ENCODE data around the gene IRF3. TPM values are rescaled to one million over a fixed set of nuclear protein-coding genes. Genes with fewer than 3 reads are reported as not detected.

Gene IRF3
- total RNA-seq, 1 donor from 2014 or later = 10.2 TPM

GRCh38 chr19:49672131-49672919 lies 6.7 kb upstream of the IRF3 start:
- no peak for FAIRE-seq

GRCh38 chr19:49669516-49669915 lies 3.9 kb upstream of the IRF3 start:
- DNase-seq (ENCODE audit: low spot score in 2 of 2) (no peak), FAIRE-seq (no peak)

More at GRCh38 chr19:49672131-49672919, 6.7 kb upstream of the IRF3 start:
- peak; percentile 81 to 91 for DNase-seq (ENCODE audit: low spot score in 2 of 2)

DNA sequence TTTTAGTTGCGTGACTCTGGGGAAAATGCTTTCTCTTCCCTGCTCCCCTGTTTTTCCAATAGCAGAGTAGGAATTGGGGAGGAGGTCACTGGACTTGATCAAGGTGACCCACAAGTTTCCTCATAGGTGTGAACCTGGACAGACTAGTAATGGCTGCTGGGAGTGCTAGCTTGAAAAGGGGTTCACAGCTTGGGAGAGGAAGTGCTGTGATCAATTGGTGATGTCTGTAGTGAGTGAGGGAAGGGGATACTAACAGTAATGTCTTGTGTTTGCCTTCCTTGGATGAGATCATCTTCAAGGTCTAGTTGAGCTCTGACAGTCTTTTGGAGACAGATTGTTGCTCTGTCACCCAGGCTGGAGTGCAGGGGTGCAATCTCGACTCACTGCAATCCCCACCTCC lies 1.8 kb upstream of the IRF3 start:
- no peak for DNase-seq (ENCODE audit: low spot score in 2 of 2)
- no peak for FAIRE-seq

DNA sequence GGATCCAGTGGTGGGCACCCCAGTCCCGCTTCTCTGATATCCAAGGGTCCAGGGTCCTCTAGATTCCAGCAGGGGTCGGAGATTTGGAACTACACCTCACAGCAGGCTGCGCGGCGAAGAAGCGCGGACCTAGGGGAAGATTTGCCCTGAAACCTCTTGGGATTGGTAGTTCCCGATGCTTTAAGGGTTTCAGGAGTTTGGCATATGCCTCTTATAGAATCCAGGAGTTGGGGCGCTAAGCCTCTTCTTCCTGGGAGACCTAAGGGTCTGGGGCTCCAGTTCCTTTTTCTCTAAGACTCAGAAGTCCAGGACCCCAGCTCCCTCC lies 425 bp upstream of the IRF3 start:
- no peak for DNase-seq (ENCODE audit: low spot score in 2 of 2)
- FAIRE-seq = no peak

- no peak for DNase-seq (ENCODE audit: low spot score in 2 of 2)
- FAIRE-seq = no peak
Measured at GRCh38 chr19:49665036-49665350, 664 bp downstream of the IRF3 start.

GRCh38 chr19:49664171-49665035 lies 1.3 kb downstream of the IRF3 start:
- FAIRE-seq = no peak

GRCh38 chr19:49663224-49663623 lies 2.4 kb downstream of the IRF3 start:
- DNase-seq (ENCODE audit: low spot score in 2 of 2) (no peak), FAIRE-seq (no peak)

More at GRCh38 chr19:49664171-49665035, 1.3 kb downstream of the IRF3 start:
- peak; percentile 91 to 96 for DNase-seq (ENCODE audit: low spot score in 2 of 2)

- FAIRE-seq = no peak
- no peak for DNase-seq (ENCODE audit: low spot score in 2 of 2)
Measured at GRCh38 chr19:49662011-49662410, 3.6 kb downstream of the IRF3 start.

DNA sequence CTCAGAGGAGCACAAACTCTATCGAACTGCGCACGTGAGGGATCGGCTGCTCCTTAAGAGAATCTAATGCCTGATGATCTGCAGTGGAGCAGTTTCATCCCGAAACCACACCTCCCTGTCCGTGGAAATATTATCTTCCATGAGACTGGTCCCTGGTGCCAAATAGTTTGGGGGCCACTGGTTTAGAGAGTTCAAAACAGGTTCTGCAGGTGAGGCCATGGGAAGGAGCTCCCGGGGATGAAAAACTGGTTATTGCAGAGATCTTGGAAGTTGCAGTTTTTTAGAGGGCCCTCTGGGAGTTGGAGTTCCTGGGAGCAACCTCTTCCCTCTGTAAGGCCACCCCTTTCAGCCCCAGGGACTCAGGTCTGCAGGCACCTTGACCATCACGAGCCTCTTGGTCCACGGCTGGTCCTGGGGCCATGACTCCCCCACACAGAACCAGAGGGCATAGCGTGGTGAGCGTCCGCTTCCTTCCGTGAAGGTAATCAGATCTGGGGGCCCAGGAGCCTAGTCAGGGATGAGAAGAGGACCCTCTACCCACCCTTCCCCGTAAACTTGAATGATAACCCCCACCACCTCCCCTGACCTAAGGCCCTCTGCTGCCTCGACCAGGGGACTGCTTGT lies 5.2 kb downstream of the IRF3 start:
- DNase-seq (ENCODE audit: low spot score in 2 of 2) (no peak), FAIRE-seq (no peak)

GRCh38 chr19:49658566-49659442 lies 6.9 kb downstream of the IRF3 start:
- FAIRE-seq (no peak), DNase-seq (ENCODE audit: low spot score in 2 of 2) (no peak)

GRCh38 chr19:49658139-49658517 lies 7.5 kb downstream of the IRF3 start:
- no peak for FAIRE-seq
- no peak for DNase-seq (ENCODE audit: low spot score in 2 of 2)

GRCh38 chr19:49657493-49658138 lies 8.0 kb downstream of the IRF3 start:
- DNase-seq (ENCODE audit: low spot score in 2 of 2) (no peak), FAIRE-seq (no peak)

GRCh38 chr19:49656456-49657109 lies 9.1 kb downstream of the IRF3 start:
- no peak for DNase-seq (ENCODE audit: low spot score in 2 of 2)

GRCh38 chr19:49655570-49656455 lies 9.8 kb downstream of the IRF3 start:
- no peak for FAIRE-seq
- DNase-seq (ENCODE audit: low spot score in 2 of 2) = no peak

More at GRCh38 chr19:49656456-49657109, 9.1 kb downstream of the IRF3 start:
- FAIRE-seq = no peak

- FAIRE-seq = no peak
- DNase-seq (ENCODE audit: low spot score in 2 of 2) = no peak
Measured at GRCh38 chr19:49654581-49654980, 11.1 kb downstream of the IRF3 start.

GRCh38 chr19:49653466-49653806 lies 12.2 kb downstream of the IRF3 start:
- FAIRE-seq (no peak), DNase-seq (ENCODE audit: low spot score in 2 of 2) (no peak)

GRCh38 chr19:49652551-49653465 lies 12.8 kb downstream of the IRF3 start:
- FAIRE-seq (no peak), DNase-seq (ENCODE audit: low spot score in 2 of 2) (no peak)
